Measurements from ENCODE around the gene CBLC.
A peak's percentile ranks its signal among the peaks of the same experiment; 100 is the strongest.

The CBLC gene

DNA sequence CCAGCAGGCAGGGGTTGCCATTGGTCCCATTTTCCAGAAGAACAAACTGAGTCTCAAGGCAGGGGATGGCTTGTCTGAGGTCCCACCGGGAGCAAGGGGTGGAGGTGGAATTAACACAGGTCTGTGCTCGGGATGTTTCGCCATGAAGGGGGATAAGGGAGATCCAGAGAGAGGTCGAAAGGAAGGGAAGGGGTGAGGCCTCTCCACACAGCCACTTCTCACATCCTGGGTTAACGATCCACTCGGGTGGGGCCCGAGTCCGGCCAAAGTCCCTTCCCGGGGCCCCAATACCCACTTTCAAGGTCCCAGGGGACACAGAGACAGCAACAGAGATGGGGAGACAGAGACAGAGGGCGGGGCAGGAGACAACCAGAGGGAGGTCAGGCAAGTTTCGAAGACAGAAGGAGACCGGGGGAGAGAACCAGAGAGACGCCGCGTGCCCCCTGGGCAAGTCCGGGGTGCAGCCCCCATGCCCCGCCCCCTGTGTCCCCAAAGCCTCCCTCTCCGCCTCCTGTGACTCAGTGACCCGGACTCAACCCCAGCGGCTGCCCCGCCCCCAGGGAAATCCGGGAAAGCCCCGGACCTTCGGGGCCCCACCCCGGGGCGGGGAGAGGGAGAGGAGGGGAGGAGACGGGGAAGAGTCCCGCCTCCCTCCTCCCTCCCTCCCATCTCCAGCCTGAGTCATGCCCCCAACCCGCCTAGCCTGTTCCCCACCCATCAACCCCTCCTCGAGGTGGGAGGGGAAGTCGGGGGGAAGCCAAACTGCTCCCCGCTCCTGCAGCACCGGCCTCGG is 30.5 kb upstream of the CBLC start:
- peak; percentile 95 for DNase-seq

DNA sequence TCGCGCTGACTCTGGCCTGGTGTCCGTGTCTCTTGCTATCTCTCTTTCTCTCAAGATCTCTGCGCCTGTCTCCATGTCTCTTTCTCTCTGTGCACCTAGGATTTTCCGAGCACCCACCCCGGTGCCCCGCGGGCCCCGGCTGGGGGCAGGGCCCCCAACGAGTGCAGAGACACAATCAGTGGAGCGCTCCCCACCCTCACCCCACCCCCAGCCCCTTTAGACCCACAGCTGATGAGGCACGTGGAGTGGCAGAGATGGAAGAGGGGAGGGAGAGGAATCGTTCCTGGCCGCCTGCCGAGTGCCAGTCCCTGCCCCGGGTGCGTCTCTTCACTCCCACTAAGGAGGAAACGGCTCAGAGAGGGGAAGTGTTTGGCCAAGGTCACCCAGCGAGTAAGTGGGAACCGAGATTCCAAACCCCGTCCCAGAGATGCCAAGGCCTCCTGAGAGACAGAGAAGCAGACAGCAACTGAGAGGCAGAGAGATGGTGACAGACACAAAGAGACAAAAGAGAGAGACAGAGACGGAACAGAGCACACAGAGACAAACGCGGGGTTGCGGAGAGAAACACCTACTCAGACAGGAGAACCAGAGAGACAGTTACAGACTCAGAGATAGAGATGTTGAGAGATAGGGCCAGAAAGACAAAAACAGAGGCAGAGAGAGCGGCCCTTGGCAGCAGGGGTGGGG is 29.8 kb upstream of the CBLC start:
- no peak for DNase-seq

DNA sequence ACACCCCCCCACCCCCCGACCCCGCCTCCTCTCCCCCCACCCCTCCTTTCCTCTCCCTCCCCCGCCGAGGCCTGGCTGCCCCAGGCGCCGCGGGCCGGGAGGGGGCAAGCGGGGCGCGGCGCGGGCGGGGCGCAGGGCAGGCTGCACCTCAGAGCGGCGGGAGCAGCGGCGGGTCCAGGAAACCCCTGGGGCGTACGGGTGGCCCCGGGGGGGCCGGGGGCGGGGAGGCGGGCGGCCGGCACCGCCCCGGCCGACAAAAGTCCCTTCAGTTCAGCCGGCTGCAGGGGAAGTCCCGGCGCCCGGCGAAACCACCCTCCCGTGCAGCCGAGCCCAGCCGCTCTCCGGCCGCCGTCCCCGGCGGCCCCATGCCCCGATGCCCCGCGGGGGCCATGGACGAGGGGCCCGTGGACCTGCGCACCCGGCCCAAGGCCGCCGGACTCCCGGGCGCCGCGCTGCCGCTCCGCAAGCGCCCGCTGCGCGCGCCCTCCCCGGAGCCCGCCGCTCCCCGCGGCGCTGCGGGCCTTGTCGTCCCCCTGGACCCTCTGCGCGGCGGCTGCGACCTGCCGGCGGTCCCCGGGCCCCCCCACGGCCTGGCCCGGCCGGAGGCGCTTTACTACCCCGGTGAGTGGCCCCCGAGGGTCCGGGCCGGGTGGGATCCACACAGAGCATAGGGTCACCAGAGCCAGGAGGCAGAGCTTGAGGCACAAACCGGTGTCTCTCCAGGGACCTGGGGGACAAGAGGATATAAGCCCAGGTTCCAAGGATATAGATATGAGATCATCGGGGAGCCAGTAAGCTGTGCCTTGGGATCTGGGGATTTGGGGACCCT is 29.1 kb upstream of the CBLC start, which contains the start of gene BCL3:
Gene BCL3, plus strand, starts transcription at position 283 of the 829 bp plus-strand sequence. Its CDS starts 83 bp downstream, at position 366.
- DNase-seq = peak; percentile 89

DNA sequence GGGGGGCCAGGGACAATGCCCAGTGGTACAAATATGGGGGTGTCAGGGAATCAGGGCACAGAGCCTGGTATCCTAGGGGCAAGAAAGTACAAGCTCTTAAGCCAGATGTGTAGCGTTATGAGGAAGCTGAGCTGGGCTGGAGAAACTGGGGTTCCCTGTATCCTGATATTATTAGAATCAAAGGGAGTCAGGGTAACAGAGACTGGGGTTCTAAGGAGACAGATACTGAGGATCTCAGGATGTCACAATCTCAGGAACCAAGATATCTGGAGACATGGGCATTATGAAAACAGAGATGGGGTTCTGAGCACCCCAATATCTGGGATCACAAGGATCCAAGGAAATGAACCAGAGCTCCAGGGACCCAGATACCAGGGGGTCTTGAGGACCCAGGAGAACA is 28.4 kb upstream of the CBLC start:
- no peak for DNase-seq

DNA sequence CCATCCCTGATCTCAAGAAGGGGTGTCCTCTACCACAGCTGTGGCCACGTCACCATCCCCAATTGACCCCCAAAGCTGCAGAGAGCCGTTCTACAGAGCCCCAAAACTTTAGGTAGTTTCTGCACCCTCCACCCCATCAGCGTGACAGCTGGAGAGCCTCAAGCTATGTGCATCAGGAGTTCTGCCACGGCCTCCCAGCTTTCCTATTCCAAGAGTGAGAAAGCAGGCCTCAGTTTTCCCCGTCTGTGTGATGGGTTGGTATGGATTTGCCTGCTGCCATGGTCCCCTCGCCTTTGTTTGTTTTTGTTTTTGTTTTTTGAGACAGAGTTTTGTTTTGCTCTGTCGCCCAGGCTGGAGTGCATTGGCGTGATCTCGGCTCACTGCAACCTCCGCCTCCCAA is 27.7 kb upstream of the CBLC start:
- DNase-seq = no peak

DNA sequence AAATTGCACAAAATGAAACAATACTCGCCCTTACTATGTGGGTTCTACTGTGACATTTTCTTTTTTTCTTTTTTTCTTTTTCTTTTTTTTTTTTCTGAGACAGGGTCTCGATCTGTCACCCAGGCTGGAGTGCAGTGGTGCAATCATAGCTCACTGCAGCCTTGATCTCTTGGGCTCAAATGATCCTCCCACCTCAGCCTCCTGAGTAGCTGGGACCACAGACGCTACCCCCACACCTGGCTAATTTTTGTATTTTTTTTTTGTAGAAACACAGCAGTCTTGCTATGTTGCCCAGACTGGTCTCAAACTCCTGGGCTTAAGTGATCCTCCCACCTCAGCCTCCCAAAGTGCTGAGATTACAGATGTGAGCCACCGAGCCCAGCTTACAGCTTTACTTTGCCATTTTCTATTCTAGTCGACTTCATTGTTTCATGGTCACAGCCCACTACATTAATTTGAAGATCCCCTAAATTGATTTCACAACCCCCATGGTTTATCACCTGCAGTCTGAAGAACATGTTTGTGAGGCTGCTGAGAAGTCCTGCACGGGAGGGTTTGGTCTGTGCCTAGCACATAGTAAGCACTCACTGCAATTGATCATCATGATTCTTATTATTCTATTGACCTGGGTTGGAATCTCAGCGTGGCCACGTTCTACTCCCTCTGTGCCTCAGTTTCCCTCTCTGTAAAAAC is 25.4 kb upstream of the CBLC start:
- DNase-seq = no peak

DNA sequence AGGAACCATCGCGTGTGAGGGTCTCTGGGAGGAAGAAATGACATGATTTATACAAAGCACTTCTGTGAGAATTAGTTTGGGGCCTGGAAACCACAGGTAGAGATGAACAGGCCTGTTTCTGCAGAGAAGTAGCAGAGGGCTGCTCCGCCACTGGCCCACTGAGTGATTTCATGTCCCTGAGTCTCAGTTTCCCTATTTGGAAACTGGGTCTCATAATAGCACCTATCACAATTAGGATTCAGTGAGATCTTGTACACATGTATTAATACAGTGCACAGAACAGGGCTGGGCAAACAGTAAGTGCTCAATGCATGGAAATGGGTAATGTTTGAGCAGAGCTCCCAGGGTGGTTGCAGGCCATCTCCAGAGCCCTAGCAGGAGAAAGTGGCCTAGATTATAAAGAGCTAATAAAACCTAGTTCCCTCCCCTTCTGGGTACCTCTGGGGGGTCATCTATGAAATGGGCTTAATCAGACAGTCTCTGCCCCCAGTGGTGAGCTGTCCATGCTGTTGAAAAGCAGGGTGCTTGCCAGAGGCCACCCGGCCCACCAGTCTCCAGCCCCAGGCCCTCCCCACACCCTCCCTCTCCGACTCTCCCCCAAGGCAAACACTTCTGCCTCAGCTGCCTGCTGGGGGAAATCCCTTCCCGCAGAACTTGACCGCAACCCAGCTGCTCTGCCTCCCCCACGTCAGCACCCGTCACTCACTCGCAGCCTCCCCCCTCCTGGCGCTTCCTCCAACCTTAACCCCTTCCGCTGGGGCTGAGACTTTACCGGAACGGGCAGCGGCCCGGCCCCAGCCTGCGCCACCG is 24.7 kb upstream of the CBLC start:
- DNase-seq = peak; percentile 94

DNA sequence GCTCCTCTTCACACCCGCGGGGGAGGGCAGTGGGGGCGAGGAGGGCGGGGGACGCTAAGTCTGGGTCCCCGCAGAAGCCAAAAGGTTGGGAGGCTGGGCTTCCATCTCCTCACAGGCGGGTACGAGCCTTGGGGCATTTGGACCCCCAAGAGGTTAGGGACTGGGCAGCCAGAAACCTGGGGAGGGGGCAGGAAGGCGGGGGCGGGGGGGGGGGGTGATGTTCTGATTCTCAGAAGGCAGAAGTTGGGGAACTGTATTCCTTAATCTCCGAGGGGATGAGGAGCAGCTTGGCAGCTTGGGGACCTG is 24.1 kb upstream of the CBLC start:
- DNase-seq = no peak

DNA sequence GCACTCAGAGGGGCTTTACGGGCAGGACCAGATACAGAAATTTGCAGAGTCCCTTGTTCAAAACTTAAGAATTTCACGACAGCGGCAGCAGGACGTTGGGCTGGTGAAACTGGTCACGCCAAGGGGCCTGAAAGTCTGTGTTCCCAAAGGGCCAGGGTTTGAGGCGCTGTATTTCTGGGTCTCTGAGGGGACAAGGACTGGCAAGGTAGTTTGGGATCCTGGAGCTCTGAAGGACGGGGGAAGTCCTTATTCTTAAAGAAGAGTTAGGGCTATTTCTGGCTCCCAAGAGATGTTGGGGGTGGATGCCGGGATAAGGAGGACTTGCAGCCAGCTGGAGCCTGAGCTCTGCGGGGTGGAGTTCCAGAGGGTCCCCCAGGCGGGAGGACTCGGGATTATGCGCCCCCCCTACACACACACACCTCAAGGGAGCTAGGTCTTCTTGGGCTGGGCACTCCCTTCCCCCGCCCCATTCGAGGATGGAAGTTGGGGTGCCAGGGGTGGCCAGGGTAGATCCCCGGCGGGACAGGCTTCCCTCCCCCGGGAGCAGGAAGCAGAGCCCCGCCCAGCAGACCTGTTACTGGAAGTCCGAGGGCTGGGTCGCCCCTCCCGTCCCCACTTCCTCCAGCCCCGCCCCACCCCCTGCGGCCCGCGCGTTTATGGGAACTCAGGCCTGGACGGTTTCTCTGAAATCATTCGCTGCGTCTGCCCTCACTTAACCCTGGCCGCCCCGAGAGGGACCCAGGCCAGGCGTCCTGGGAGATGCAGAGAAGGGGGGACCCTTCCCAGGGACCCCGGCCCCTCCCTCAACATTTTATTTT is 23.5 kb upstream of the CBLC start:
- peak; percentile 59 for DNase-seq

DNA sequence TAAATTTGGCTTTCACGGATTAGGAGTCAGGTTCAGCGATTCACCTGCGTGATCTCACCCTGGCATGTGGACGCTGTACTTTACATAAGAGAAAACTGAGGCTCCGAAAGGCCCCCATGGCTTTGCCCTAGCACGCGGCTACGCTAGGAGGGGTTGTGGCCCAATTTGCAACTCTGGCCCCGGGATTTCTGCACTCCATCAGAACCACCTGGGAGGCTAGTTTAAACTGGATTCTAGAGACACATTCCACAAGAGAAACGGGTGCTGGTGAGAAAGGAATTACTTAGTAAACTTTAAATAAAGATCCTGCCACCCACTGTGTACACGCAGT is 23.0 kb upstream of the CBLC start:
- DNase-seq = no peak

DNA sequence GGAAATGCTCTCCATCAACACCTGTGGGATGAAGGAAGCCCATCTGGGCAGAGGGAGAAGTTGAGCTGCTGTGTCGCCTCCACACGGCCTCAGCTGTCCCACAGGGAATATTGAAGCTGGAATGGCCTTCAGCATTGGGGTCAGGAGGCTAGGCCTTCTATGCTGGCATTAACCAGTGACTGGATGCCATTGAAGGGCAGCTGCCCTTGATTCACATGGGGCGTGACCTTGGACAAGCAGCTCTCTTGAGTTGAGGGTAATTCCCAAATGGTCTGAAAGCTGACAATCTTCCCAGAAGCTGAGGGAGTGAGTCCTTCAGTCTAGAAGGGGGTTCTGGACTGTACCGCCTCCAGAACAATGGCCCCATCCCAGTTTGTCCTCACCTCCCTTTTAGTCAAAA is 22.5 kb upstream of the CBLC start:
- DNase-seq = no peak

DNA sequence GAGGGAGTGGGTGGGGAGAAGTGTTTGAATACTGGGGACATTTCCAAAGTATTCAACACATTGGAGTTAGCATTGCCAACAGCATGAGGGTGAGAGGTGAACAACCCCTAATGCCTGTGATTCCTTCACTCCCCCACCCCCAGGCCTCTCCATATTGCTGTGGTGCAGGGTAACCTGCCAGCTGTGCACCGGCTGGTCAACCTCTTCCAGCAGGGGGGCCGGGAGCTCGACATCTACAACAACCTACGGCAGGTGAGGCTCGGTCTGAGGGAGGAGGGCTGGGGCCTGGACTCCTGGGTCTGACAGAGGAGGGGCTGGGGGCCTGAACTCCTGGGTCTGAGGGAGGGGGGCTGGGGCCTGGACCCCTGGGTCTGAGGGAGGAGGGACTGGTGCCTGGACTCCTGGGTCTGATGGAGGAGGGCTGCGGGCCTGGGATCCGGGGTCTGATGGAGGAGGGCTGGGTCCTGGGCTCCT is 21.6 kb upstream of the CBLC start:
- DNase-seq = no peak

DNA sequence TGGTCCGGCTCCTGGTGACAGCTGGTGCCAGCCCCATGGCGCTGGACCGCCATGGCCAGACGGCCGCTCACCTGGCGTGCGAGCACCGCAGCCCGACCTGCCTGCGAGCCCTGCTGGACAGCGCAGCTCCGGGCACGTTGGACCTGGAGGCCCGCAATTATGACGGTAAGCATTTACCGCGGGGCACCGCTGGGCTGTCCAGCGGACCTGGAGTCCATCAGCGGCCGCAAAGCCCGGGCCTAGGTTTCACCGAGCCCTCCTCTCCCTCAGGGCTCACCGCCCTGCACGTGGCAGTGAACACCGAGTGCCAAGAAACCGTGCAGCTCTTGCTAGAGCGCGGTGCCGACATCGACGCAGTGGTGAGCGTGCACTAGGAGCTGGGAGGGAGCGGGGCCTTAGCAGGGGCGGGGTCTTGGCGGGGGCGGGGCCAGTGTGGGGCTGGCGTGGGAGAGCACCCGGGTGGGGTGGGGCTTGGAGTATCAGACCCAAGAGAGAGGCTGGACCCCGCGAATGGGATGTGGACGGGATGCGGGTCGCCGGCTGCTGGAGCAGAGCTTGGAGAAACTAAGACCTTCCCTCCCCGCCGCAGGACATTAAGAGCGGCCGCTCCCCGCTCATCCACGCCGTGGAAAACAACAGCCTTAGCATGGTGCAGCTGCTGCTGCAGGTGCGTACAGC is 20.5 kb upstream of the CBLC start:
- DNase-seq = no peak

DNA sequence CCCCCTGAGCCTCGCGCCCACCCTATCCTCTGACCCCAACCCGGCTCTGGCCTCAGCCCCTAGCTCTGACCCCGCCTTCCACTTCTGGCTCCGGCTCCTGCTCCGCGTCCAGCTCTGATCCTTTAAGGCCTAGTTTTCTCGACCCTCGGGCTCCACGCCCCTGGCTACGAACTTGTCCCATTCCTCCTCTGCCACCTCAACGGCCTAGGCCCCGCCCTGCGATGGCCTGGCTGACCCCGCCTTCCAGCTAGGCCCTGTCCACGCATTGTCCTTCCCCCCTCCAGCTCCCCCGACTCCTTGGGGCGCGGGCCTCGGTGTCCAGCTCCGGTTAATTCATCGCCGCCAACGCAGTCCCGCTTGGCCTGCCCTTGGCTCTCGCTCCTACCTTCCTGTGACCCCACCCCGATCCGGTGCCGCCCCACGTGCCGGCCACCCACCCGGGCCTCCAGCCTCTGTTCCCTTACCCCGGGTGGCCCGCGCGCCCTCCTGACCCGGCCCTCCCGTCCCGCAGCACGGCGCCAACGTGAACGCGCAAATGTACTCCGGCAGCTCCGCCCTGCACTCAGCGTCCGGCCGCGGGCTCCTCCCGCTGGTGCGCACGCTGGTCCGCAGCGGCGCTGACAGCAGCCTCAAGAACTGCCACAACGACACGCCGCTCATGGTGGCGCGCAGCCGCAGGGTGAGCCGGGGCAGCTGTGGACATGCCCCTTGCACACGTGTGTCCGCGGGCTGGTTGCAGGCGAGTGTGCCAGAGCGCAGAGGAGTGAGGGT is 19.8 kb upstream of the CBLC start:
- DNase-seq = no peak

DNA sequence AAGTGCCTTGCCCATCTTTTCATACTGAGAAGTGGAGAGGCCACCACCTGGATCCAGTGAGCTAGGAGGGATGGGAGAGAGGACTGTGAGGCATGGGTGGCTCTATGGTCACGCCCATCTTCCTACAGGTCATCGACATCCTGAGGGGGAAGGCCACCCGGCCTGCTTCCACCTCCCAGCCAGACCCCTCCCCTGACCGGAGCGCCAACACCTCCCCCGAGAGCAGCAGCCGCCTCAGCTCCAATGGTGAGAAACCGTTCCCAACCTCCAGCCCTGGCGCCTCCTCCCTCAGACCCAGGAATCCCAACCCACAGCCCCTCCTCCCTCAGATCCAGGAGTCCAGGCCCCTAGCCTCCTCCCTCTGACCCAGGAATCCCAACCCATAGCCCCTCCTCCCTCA is 19.1 kb upstream of the CBLC start:
- no peak for DNase-seq

DNA sequence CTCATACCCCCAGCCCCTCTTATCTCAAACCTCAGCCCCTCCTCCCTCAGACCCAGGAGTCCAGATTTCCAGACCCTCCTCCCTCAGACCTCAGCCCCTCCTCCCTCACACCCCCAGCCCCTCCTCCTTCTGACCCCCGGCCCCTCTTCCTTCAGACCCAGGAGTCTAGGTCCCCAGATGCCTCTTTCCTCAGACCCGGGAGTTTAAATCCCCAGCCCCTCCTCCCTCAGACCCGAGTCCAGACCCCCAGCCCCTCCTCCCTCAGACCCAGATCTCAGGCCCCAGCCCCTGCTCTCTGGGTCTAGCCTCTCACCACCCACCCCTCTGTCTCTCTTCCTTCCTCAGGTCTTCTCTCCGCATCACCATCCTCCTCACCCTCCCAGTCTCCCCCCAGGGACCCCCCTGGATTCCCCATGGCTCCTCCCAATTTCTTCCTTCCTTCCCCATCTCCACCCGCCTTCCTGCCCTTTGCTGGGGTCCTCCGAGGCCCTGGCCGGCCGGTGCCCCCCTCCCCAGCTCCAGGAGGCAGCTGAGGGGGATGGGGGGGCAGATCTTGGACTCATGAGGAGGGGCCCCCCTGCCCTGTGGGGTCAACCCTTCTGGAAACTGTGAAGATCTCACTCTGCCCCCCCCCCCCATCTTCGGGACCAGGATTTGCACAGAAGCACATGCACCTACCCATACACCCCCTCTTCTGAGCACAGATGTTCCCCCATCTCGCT is 18.4 kb upstream of the CBLC start:
- DNase-seq = no peak

DNA sequence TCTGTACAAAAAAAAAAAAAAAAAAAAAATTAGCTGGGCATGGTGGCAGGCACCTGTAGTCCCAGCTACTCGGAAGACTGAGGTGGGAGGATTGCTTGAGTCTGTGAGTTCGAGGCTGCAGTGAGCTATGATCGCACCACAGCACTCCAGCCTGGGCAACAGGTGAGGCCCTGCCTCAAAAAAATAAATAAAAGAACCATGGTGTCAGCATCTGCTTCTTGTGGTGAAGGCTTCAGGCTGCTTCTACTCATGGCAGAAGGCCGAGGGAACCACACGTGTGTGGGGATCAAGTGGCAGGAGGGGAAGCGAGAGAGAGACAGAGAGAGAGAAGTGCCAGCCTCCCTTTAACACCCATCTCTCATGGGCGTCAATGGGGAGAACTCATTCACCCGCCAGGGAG is 15.7 kb upstream of the CBLC start:
- DNase-seq = no peak

DNA sequence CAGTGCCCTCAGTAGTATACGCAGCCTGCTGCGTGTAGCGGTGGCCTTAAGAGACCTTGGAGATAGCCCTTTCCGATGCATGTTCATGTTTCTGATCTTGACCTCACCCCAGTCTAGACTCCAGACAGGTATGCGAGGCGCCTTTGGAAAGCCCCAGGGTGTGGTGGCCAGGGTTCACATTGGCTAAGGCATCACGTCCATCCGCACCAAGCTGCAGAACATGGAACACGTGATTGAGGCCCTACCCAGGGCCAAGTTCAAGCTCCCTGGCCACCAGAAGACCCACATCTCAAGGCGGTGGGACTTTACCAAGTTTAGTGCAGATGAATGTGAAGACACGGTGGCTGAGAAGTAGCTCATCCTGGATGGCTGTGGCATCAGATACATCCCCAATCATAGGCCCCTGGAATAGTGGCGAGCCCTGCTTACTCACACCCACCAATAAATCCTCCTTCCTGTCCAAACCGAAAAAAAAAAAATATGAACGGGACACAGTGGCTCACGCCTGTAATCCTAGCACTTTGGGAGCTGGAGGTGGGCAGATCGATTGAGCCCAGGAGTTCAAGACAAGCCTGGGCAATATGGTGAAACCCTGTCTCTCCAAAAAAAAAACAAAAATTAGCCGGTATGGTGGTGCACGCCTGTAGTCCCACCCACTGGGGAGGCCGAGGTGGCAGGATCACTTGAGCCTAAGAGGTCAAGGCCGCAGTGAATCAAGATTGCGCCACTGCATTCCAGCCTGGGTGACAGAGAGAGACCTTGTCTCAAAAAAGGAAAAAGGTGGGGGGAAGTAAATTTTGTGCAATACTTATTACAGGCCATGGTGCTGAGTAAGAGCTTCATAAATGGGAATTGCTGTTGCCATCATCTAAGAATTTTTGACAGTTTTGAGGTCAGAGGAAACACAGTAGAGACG is 12.4 kb upstream of the CBLC start:
- DNase-seq = no peak
